K562 (cell line): ENCODE measurements around the gene TMEM239.

Source experiments
- CTCF ChIP-seq, 3 experiments: IDR thresholded peaks in 2 of 3; conservative IDR thresholded peaks in 1 of 3; 2 replicates each; pipeline ENCODE4 v1.5.1; 2011 to 2012; ENCODE audit warnings: low read length in 3 of 3, mild to moderate bottlenecking in 3 of 3, control low read depth in 2 of 3, improper control_type of control experiment in 1 of 3, inconsistent platforms in 1 of 3, low read depth in 1 of 3, mixed read lengths in 1 of 3, moderate library complexity in 1 of 3; ENCODE audit not compliant: insufficient read depth in 2 of 3
- LARP7 ChIP-seq: fragments of 450-650 bp; IDR thresholded peaks from 2 replicates; pipeline ENCODE4 v1.6.1; 2016
- RAD51 ChIP-seq: fragments of 450-650 bp; IDR thresholded peaks from 2 replicates; pipeline ENCODE4 v1.7.1; 2016; ENCODE audit warnings: low read depth, mild to moderate bottlenecking, borderline replicate concordance

GRCh38 chr20:2778602-2779321, 37.4 kb upstream of the TMEM239 start:
- TF ChIP-seq RAD51, result no peak
- TF ChIP-seq LARP7, result no peak
- no peak for TF ChIP-seq CTCF (IDR thresholded peaks at IDR 0.05 in 2 of 3, conservative IDR thresholded peaks at IDR 0.05 in 1 of 3; ENCODE audit: insufficient read depth in 2 of 3, low read depth in 1 of 3, low read length in 3 of 3)
